Pancreas (tissue), 10 donors: ENCODE measurements around the gene BORCS5. TPM values are rescaled to one million over a fixed set of nuclear protein-coding genes. Genes with fewer than 3 reads are reported as not detected.

Experiments
- ATAC-seq, 4 donors: fragments of 200-7000 bp; cut with Tn5 transposase; one replicate each; pipeline versions ENCODE4 v1.8.0 to v1.9.1; 2020; ENCODE audit warnings: mild to moderate bottlenecking in 4 of 4, moderate library complexity in 4 of 4
- DNase-seq, 6 donors: peaks; one replicate each; pipeline ENCODE4 v3.0.0-alpha.2; 2020
- FAIRE-seq: peaks from 2 replicates; lab custom pipeline; 2012; peaks lifted over from hg19 to GRCh38; lab: Jason Lieb, UNC
- H3K27ac ChIP-seq, 4 donors: fragments of 200-600 bp; sonication (generic); 1 replicate in 3 of 4; 2 replicates in 1 of 4; pipeline versions ENCODE4 v1.5.0 to v1.8.0; 2020
- H3K27me3 ChIP-seq, 4 donors: fragments of 200-600 bp; one replicate each; pipeline ENCODE4 v1.8.0; 2021
- H3K36me3 ChIP-seq, 3 donors: fragments of 200-600 bp; sonication (generic) in 1 of 3; one replicate each; pipeline versions ENCODE4 v1.5.0 to v1.8.0; 2020 to 2021
- H3K4me1 ChIP-seq, 3 donors: fragments of 200-600 bp; one replicate each; pipeline ENCODE4 v1.8.0; 2021
- H3K4me3 ChIP-seq, 4 donors: fragments of 200-600 bp; sonication (generic) in 2 of 4; one replicate each; pipeline versions ENCODE4 v1.5.0 to v1.8.0; 2020 to 2021
- H3K9me3 ChIP-seq, 4 donors: fragments of 200-600 bp; one replicate each; pipeline ENCODE4 v1.8.0; 2021
- CTCF ChIP-seq, 4 donors: fragments of 200-600 bp; sonication (generic) in 3 of 4; IDR thresholded peaks; one replicate each; pipeline versions ENCODE4 v1.5.0 to v1.8.0; 2021; ENCODE audit warnings: antibody characterized with exemption in 4 of 4
- WGBS, 2 donors: extraction: QIAGEN DNeasy Blood & Tissue Kit; methylation state at CpG; one replicate each; pipeline ENCODE4 v1.1.7; 2013; 5-methylcytosine and 5-hydroxymethylcytosine counted together
- intact Hi-C, 3 donors: fragments of 100-400 bp; cut with DNase I; formaldehyde crosslinking; loops; one replicate each; pipeline versions ENCODE4 v1.11.1 to v1.14.2; 2022
- polyA plus RNA-seq, 2 donors: library from polyadenylated mRNA; stranded (reverse); fragments of 200-250 nt; gene quantifications; one replicate each; pipeline ENCODE4 v1.2.3, GENCODE V29; 2013
- total RNA-seq, 6 donors: library from RNA; stranded (reverse); fragmentation: NEBNext Ultra II Directional in 4 of 6; extraction: Animal tissue kit (Norgen Biotek cat#: 25700) in 4 of 6; gene quantifications; one replicate each; pipeline versions ENCODE4 v1.2.1 to v1.2.4, GENCODE V29; 2021 to 2023
- donor health status: healthy with polysubstance abuse.
- donor health status: DM: no; HTN: no; CAD: no; lungs with moderate emphysema.
- donor health status: DM: no; HTN: no; CAD: no.
- donor health status: control.
- donor health status: control.
- donor health status: Bipolar disorder and iron deficiency.
- donor health status: DM: yes; HTN: yes; CAD: no.
- donor health status: DM: no; HTN: no; CAD: no.
- donor health status: DM: no; HTN: no; CAD: no.
- donor health status: DM: yes; HTN: yes; CAD: no.

BORCS5 gene
- total and polyA plus RNA-seq, 8 donors = 3.7 to 10.9 (median 8.3) TPM

DNA sequence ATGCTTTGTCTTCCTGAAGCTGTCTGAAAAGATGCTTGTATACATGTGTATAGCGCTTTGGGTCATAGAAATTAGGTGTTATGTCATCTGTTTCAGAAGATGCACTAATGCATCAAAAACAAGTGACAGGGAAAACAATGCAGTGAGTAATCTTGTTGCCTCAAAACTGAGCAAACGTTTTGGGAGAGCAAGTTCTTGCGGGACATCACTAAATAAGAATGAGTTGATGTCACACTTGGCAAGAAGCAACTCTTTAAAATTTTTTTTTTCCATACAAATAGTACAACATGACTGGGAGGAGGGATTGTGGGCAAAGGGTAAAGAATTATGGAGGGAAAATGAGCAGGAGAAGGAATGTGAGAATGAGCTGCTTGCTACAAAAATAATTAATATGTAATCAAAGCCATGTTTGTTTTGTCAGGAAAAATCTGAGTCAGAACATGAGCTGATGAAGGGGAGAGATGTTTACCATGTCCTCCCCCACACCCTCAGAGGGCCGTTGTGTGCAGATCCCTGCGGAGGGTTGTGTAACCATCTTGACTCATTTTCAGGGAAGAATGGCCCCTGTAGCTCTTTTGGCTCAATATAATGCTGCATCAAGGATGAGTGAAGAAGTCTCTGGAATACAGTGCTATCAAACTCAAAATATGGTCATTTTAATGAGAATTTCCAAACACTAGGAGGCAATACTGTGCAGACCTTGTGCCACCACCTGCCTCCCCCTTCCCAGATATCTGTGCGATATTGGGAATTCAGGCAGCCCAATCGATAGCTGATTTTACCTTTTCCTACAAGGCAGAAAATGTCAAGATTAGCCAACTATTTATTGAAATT lies 41.4 kb downstream of the BORCS5 start:
- WGBS, 2 donors = 34% methylated on average over 7 of the region's 7 CpGs
- no peak for FAIRE-seq
- peaks cover 30 to 58% (median 45%) of the 10 kb centered on the region in 3 donors for H3K4me1 ChIP-seq
- intact Hi-C loops = no loop called here
- H3K36me3 ChIP-seq = no peaks in the 10 kb centered on the region
- H3K27ac ChIP-seq = peak overlapping the region; percentile 36 to 81 (median 62)
- H3K4me3 ChIP-seq = no peak overlapping the region
- peak in 4 of 6 donors; percentile 49 to 68 (median 58) for DNase-seq
- TF ChIP-seq CTCF (IDR thresholded peaks at IDR 0.05) = no peak
- H3K27me3 ChIP-seq = no peaks in the 10 kb centered on the region
- H3K9me3 ChIP-seq = no peaks in the 10 kb centered on the region
- ATAC-seq = peak; percentile 71 to 87 (median 74)

- Histone ChIP-seq H3K4me1 (peaks cover 32 to 63% (median 50%) of the 10 kb centered on the region in 3 donors), H3K27ac (peak overlapping the region; percentile 46 to 81 (median 64)), H3K36me3 (no peaks in the 10 kb centered on the region), H3K9me3 (no peaks in the 10 kb centered on the region), H3K27me3 (no peaks in the 10 kb centered on the region), H3K4me3 (no peak overlapping the region)
- DNase-seq (no peak), ATAC-seq (no peak), FAIRE-seq (no peak)
- TF ChIP-seq CTCF (IDR thresholded peaks at IDR 0.05) = no peak
- WGBS, 2 donors = 90 to 92% methylated on average over 1 of the region's 1 CpG
- intact Hi-C loops = no loop called here
These were observed 42.3 kb downstream of the BORCS5 start for GRCh38 chr12:12399161-12399560.

DNA sequence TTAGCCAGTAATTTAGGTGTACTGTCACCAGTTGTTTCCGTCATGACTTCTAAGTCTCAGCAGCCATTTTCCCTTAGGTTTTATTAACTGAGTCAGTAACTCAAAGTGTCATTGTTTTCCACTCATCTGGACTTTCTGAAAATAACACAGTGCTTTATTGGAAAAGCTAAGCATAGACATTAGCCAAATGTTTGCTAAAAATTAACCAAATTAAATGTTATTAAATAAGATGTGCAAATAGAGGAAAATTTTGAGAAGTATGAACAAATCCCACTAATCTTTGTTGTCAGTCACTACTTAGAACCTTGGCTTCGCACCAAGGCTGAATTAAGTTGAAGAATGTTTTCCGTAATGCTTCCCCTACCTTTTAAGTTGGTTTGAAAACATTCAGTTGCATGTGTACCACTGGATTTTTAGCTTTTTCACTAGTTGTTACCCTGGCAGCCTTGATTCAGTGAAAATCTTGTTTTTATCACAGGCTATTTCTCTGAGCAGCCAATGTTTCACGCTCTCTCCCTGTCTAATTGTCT lies 43.0 kb downstream of the BORCS5 start:
- peaks cover 32 to 64% (median 51%) of the 10 kb centered on the region in 3 donors for H3K4me1 ChIP-seq
- 8 to 19% methylated on average over 4 of the region's 4 CpGs for WGBS, 2 donors
- H3K27me3 ChIP-seq = no peaks in the 10 kb centered on the region
- no peaks in the 10 kb centered on the region for H3K9me3 ChIP-seq
- no peaks in the 10 kb centered on the region for H3K36me3 ChIP-seq
- ATAC-seq (peak; percentile 27 to 48 (median 43)), DNase-seq (peak in 1 of 6 donors; percentile 52), FAIRE-seq (no peak)
- intact Hi-C loops = no loop called here
- H3K4me3 ChIP-seq = no peak overlapping the region
- no peak for TF ChIP-seq CTCF (IDR thresholded peaks at IDR 0.05)
- peak overlapping the region; percentile 46 to 81 (median 64) for H3K27ac ChIP-seq

GRCh38 chr12:12400793-12401192 lies 43.9 kb downstream of the BORCS5 start:
- no peak for DNase-seq
- Histone ChIP-seq H3K4me3 (no peak overlapping the region), H3K27ac (peak overlapping the region in 2 of 4 donors; percentile 79 to 81), H3K36me3 (no peaks in the 10 kb centered on the region), H3K4me1 (peaks cover 32 to 72% (median 60%) of the 10 kb centered on the region in 3 donors), H3K27me3 (no peaks in the 10 kb centered on the region), H3K9me3 (no peaks in the 10 kb centered on the region)
- ATAC-seq = no peak
- FAIRE-seq = no peak
- intact Hi-C loops = no loop called here
- WGBS, 2 donors = 71 to 74% methylated on average over 3 of the region's 3 CpGs
- no peak for TF ChIP-seq CTCF (IDR thresholded peaks at IDR 0.05)
